DND-41 (cell line): Measurements from ENCODE around the gene PLA2G15.

Experiments used
- ATAC-seq: fragments of 200-7000 bp; cut with Tn5 transposase; 3 replicates; pipeline ENCODE4 v1.9.1; 2021; ENCODE audit warnings: low read depth; ENCODE audit not compliant: insufficient read depth
- DNase-seq: peaks from one replicate; pipeline ENCODE4 v3.0.0-alpha.2; 2020
- H2AFZ ChIP-seq: 2 replicates; pipeline ENCODE4 v1.6.0; 2012; ENCODE audit warnings: low read depth, low read length
- H3K27ac ChIP-seq: 2 replicates; pipeline ENCODE4 v1.5.1; 2012; ENCODE audit warnings: low read length, inconsistent platforms
- H3K27me3 ChIP-seq: fragments of 200-600 bp; sonication (generic); 2 replicates; pipeline ENCODE4 v1.6.0; 2012; ENCODE audit warnings: low read length, mild to moderate bottlenecking, inconsistent platforms; ENCODE audit not compliant: insufficient read depth, poor library complexity
- H3K36me3 ChIP-seq: 2 replicates; pipeline ENCODE4 v1.5.1; 2012; ENCODE audit warnings: low read length, inconsistent platforms; ENCODE audit not compliant: insufficient read depth
- H3K4me1 ChIP-seq: 2 replicates; pipeline ENCODE4 v1.5.1; 2012; ENCODE audit warnings: mild to moderate bottlenecking, low read length; ENCODE audit not compliant: insufficient read depth
- H3K4me2 ChIP-seq: 2 replicates; pipeline ENCODE4 v1.6.0; 2012; ENCODE audit warnings: mild to moderate bottlenecking, moderate library complexity, low read length, inconsistent platforms; ENCODE audit not compliant: insufficient read depth
- H3K4me3 ChIP-seq, 2 experiments: fragments of 200-600 bp in 1 of 2; shearing (Covaris generic) in 1 of 2; 2 replicates each; pipeline ENCODE4 v1.5.1; 2012 to 2016; ENCODE audit warnings: inconsistent platforms in 2 of 2, low read length in 2 of 2, mild to moderate bottlenecking in 2 of 2, low read depth in 1 of 2, moderate library complexity in 1 of 2
- H3K79me2 ChIP-seq: 2 replicates; pipeline ENCODE4 v1.6.0; 2012; ENCODE audit warnings: low read length, inconsistent platforms; ENCODE audit not compliant: insufficient read depth
- H3K9ac ChIP-seq: 2 replicates; pipeline ENCODE4 v1.6.0; 2012; ENCODE audit warnings: low read depth, mild to moderate bottlenecking, inconsistent platforms, low read length, moderate library complexity
- H3K9me3 ChIP-seq: 2 replicates; pipeline ENCODE4 v1.5.1; 2012; ENCODE audit warnings: low read length, moderate library complexity, mild to moderate bottlenecking, inconsistent platforms; ENCODE audit not compliant: insufficient read depth, severe bottlenecking
- H4K20me1 ChIP-seq: 2 replicates; pipeline ENCODE4 v1.6.0; 2012; ENCODE audit warnings: low read length; ENCODE audit not compliant: insufficient read depth
- EZH2 ChIP-seq: IDR thresholded peaks from 3 replicates; pipeline ENCODE4 v1.6.1; 2012; ENCODE audit warnings: borderline replicate concordance, low read depth, mild to moderate bottlenecking, moderate library complexity, low read length, inconsistent platforms; ENCODE audit not compliant: severe bottlenecking
- TF ChIP-seq, protein P1 (sequence below): IDR thresholded peaks from 2 replicates; pipeline ENCODE4 v1.5.1; 2012; ENCODE audit warnings: borderline replicate concordance, low read length, moderate library complexity, mild to moderate bottlenecking; ENCODE audit not compliant: poor library complexity, severe bottlenecking; ENCODE audit errors: extremely low read depth

PLA2G15 gene

GRCh38 chr16:68202091-68202519, 43.1 kb upstream of the PLA2G15 start:
- no peak for ATAC-seq
- Histone ChIP-seq H3K27ac (no peak overlapping the region), H3K9me3 (no peaks in the 10 kb centered on the region), H3K4me3 (no peak overlapping the region), H3K27me3 (no peaks in the 10 kb centered on the region), H4K20me1 (no peaks in the 10 kb centered on the region), H3K36me3 (peaks cover 17% of the 10 kb centered on the region; the same call in 1 of the 2 replicates), H3K9ac (no peak overlapping the region), H3K4me2 (no peak overlapping the region), H3K4me1 (no peaks in the 10 kb centered on the region), H2AFZ (no peak overlapping the region), H3K79me2 (peaks cover 21% of the 10 kb centered on the region)
- TF ChIP-seq, protein P1, sequence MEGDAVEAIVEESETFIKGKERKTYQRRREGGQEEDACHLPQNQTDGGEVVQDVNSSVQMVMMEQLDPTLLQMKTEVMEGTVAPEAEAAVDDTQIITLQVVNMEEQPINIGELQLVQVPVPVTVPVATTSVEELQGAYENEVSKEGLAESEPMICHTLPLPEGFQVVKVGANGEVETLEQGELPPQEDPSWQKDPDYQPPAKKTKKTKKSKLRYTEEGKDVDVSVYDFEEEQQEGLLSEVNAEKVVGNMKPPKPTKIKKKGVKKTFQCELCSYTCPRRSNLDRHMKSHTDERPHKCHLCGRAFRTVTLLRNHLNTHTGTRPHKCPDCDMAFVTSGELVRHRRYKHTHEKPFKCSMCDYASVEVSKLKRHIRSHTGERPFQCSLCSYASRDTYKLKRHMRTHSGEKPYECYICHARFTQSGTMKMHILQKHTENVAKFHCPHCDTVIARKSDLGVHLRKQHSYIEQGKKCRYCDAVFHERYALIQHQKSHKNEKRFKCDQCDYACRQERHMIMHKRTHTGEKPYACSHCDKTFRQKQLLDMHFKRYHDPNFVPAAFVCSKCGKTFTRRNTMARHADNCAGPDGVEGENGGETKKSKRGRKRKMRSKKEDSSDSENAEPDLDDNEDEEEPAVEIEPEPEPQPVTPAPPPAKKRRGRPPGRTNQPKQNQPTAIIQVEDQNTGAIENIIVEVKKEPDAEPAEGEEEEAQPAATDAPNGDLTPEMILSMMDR, result no peak
- no peak for TF ChIP-seq EZH2
- no peak for DNase-seq

DNA sequence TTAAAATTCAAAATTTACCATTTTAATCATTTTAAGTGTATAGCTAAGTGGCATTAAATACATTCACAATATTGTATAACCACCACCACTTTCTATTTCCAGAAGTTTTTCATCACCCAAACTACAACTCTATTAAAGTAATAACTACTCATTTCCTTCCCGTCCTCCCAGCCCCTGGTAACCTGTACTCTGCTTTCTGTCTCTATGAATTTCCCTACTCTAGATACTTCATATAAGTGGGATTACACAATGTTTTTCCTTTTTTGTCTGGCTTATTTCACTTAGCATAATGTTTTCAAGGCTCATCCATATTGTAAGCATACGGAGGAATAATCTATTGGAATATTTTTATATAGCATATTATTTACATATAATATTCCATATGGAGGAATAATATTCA, 38.9 kb upstream of the PLA2G15 start:
- Histone ChIP-seq H3K4me3 (no peak overlapping the region), H3K36me3 (peaks cover 16% of the 10 kb centered on the region; the same call in 1 of the 2 replicates), H3K4me2 (no peak overlapping the region), H3K27me3 (no peaks in the 10 kb centered on the region), H3K27ac (no peak overlapping the region), H2AFZ (no peak overlapping the region), H3K9ac (no peak overlapping the region), H4K20me1 (no peaks in the 10 kb centered on the region; the same call in 1 of the 2 replicates), H3K79me2 (peaks cover 39% of the 10 kb centered on the region), H3K9me3 (no peaks in the 10 kb centered on the region), H3K4me1 (no peaks in the 10 kb centered on the region)
- DNase-seq (no peak), ATAC-seq (no peak)
- TF ChIP-seq EZH2, result no peak
- TF ChIP-seq, protein P1, result no peak

DNA sequence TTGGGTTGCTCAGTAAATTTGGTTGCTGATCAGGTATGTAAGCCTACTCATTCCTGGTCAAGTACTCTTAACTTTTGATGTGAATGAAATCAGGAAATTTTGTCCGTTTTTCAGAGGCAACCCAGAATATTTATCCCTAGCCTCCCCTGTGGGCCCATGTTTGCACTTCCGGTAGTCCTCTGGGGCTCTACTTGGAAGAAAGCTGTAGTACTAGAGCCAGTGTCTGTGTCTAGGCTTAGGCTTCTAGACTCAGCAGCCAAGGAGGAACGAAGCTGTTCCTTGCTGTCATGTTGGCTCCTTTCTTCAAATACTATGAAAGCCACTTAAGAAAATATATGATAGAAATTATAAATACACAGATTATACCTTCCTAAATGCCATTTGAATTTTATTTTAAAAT, 30.4 kb upstream of the PLA2G15 start:
- Histone ChIP-seq H3K4me3 (no peak overlapping the region), H4K20me1 (no peaks in the 10 kb centered on the region), H2AFZ (no peak overlapping the region), H3K27ac (no peak overlapping the region), H3K4me1 (no peaks in the 10 kb centered on the region), H3K27me3 (no peaks in the 10 kb centered on the region), H3K4me2 (no peak overlapping the region), H3K36me3 (peaks cover 15% of the 10 kb centered on the region; the same call in 1 of the 2 replicates), H3K9me3 (no peaks in the 10 kb centered on the region), H3K9ac (no peak overlapping the region), H3K79me2 (peaks cover 21% of the 10 kb centered on the region; the same call in 1 of the 2 replicates)
- ATAC-seq, result no peak
- DNase-seq, result no peak
- TF ChIP-seq EZH2, result no peak
- TF ChIP-seq, protein P1, result no peak

DNA sequence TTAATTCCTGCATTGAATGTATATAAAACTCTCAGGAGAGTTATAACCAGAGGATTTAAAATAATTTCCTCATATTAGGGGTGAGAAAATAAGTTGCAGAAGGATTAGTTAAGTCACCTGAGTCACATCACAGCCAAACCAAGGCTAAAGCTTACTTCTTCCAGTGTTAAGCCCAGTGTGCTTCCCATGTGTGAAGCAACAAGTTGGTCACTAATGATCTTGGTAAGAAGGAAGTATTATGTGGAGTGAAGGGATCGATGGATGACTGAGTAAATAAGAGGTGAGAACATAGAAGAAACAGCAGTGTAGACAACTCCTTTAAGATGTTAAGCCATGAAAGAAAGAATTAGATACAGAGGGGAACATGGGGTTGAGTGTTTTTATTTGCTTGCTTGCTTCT, 29.9 kb upstream of the PLA2G15 start:
- no peak for TF ChIP-seq EZH2
- TF ChIP-seq, protein P1, result no peak
- Histone ChIP-seq H3K4me1 (no peaks in the 10 kb centered on the region), H3K4me2 (no peak overlapping the region), H3K79me2 (peaks cover 22% of the 10 kb centered on the region; the same call in 1 of the 2 replicates), H3K4me3 (no peak overlapping the region), H3K27ac (no peak overlapping the region), H3K9ac (no peak overlapping the region), H3K27me3 (no peaks in the 10 kb centered on the region), H2AFZ (no peak overlapping the region), H3K36me3 (peaks cover 20% of the 10 kb centered on the region; the same call in 1 of the 2 replicates), H3K9me3 (no peaks in the 10 kb centered on the region), H4K20me1 (no peaks in the 10 kb centered on the region)
- DNase-seq (no peak), ATAC-seq (no peak)
